HCT116 (cell line): ENCODE measurements around the gene C11orf91. TPM values are rescaled to one million over a fixed set of nuclear protein-coding genes. Genes with fewer than 3 reads are reported as not detected.

ENCODE experiments used
- ATAC-seq: fragments of 200-7000 bp; cut with Tn5 transposase; 2 replicates; pipeline ENCODE4 v1.9.1; 2020; ENCODE audit warnings: mild to moderate bottlenecking, moderate library complexity
- BruUV-seq: library from RNA; stranded (reverse); fragments of 400-500 nt; replicated peaks from 2 replicates; lab custom pipeline; 2021; lab: Mats Ljungman, UMichigan
- CTCF ChIA-PET: fragments of 300-600 bp; sonication (Branson Sonifier 250); formaldehyde crosslinking; loops from one replicate; lab custom pipeline; 2021; ENCODE audit warnings: antibody characterized with exemption; lab: Charles Lee
- POLR2A ChIA-PET: fragments of 300-600, 350-600 bp; sonication (Branson Sonifier 250); formaldehyde crosslinking; loops from one replicate; lab custom pipeline; 2021; ENCODE audit warnings: antibody characterized with exemption; lab: Charles Lee
- RAD21 ChIA-PET, 2 experiments: fragments of 300-600 bp; sonication (Branson Sonifier 250); formaldehyde crosslinking; loops; one replicate each; lab custom pipeline; 2023; ENCODE audit warnings: low total read pairs in 2 of 2; ENCODE audit not compliant: uncharacterized antibody in 2 of 2, unreplicated experiment in 2 of 2, low non-redundant PET in 1 of 2; lab: Charles Lee
- DNase-seq: peaks from one replicate; pipeline ENCODE4 v3.0.0-alpha.2; 2010; ENCODE audit warnings: low read depth, low spot score
- H2AFZ ChIP-seq: fragments of 200-600 bp; shearing (Covaris generic), sonication (generic); 2 replicates; pipeline ENCODE4 v1.6.1; 2017; ENCODE audit warnings: low read depth, mixed run types, mixed read lengths, antibody characterized with exemption, low read length; ENCODE audit not compliant: poor library complexity, severe bottlenecking
- H3K27ac ChIP-seq: 2 replicates; pipeline ENCODE4 v1.5.1; 2012; ENCODE audit warnings: low read depth, low read length
- H3K27me3 ChIP-seq: fragments of 200-600 bp; sonication (generic); 2 replicates; pipeline ENCODE4 v1.6.1; 2016; ENCODE audit warnings: mixed run types, low read length, mixed read lengths; ENCODE audit not compliant: insufficient read depth
- H3K36me3 ChIP-seq, 2 experiments: fragments of 200-500 bp in 1 of 2; fragments of 200-600 bp in 1 of 2; sonication (Bioruptor generic) in 1 of 2; sonication (generic) in 1 of 2; 2 replicates each; pipeline versions ENCODE4 v1.5.1 to v1.6.1; 2014 to 2016; ENCODE audit warnings: low read length in 2 of 2, inconsistent platforms in 1 of 2, mixed read lengths in 1 of 2, mixed run types in 1 of 2; ENCODE audit not compliant: insufficient read depth in 2 of 2, control insufficient read depth in 1 of 2
- H3K4me1 ChIP-seq, 2 experiments: fragments of 200-600 bp in 1 of 2; sonication (generic) in 1 of 2; 2 replicates each; pipeline versions ENCODE4 v1.5.1 to v1.6.1; 2012 to 2017; ENCODE audit warnings: low read length in 2 of 2, inconsistent platforms in 1 of 2, mild to moderate bottlenecking in 1 of 2, mixed read lengths in 1 of 2, mixed run types in 1 of 2, moderate library complexity in 1 of 2; ENCODE audit not compliant: insufficient read depth in 2 of 2, control insufficient read depth in 1 of 2
- H3K4me2 ChIP-seq: fragments of 200-600 bp; sonication (generic); 2 replicates; pipeline ENCODE4 v1.6.1; 2017; ENCODE audit warnings: mixed run types, low read length, mixed read lengths
- H3K4me3 ChIP-seq, 2 experiments: fragments of 200-600 bp in 1 of 2; sonication (generic) in 1 of 2; replicated peaks in 1 of 2; 2 replicates each; pipeline ENCODE4 v1.5.1; 2011 to 2016; ENCODE audit warnings: low read length in 2 of 2, control low read depth in 1 of 2, low read depth in 1 of 2, mild to moderate bottlenecking in 1 of 2, mixed read lengths in 1 of 2, mixed run types in 1 of 2
- H3K79me2 ChIP-seq: fragments of 200-600 bp; sonication (generic); 2 replicates; pipeline ENCODE4 v1.6.1; 2017; ENCODE audit warnings: mild to moderate bottlenecking, mixed run types, low read length, moderate library complexity, mixed read lengths; ENCODE audit not compliant: insufficient read depth
- H3K9ac ChIP-seq: fragments of 200-600 bp; sonication (generic); 2 replicates; pipeline ENCODE4 v1.6.1; 2016; ENCODE audit warnings: low read length, mixed read lengths
- H3K9me2 ChIP-seq: fragments of 200-600 bp; sonication (generic), shearing (Covaris generic); 2 replicates; pipeline ENCODE4 v1.6.1; 2017; ENCODE audit warnings: mixed run types, mild to moderate bottlenecking, moderate library complexity; ENCODE audit not compliant: insufficient read depth
- H3K9me3 ChIP-seq, 2 experiments: fragments of 200-500 bp in 1 of 2; fragments of 200-600 bp in 1 of 2; sonication (Bioruptor generic) in 1 of 2; sonication (generic) in 1 of 2; 2 replicates each; pipeline ENCODE4 v1.6.1; 2014 to 2017; ENCODE audit warnings: low read length in 2 of 2, mixed read lengths in 2 of 2, inconsistent platforms in 1 of 2, low read depth in 1 of 2, mild to moderate bottlenecking in 1 of 2, mixed run types in 1 of 2, moderate library complexity in 1 of 2; ENCODE audit not compliant: control insufficient read depth in 1 of 2, insufficient read depth in 1 of 2
- H4K20me1 ChIP-seq: fragments of 200-600 bp; sonication (generic), shearing (Covaris generic); 2 replicates; pipeline ENCODE4 v1.6.1; 2017; ENCODE audit warnings: mixed run types, mild to moderate bottlenecking, moderate library complexity; ENCODE audit not compliant: insufficient read depth
- ATF3 ChIP-seq: IDR thresholded peaks from 2 replicates; pipeline ENCODE4 v1.6.1; 2012
- FOSL1 ChIP-seq: IDR thresholded peaks from 2 replicates; pipeline ENCODE4 v1.6.1; 2012; ENCODE audit warnings: low read depth
- JUND ChIP-seq: IDR thresholded peaks from 2 replicates; pipeline ENCODE4 v1.6.1; 2012
- TCF7L2 ChIP-seq: IDR thresholded peaks from 2 replicates; pipeline ENCODE4 v1.7.0; 2011; ENCODE audit warnings: borderline replicate concordance, inconsistent platforms; ENCODE audit not compliant: insufficient read depth, insufficient read length; ENCODE audit errors: extremely low read depth
- ZFX ChIP-seq: fragments of 450-650 bp; IDR thresholded peaks from 2 replicates; pipeline ENCODE4 v1.6.1; 2017
- intact Hi-C: fragments of 100-400 bp; cut with micrococcal nuclease; formaldehyde crosslinking; loops from 2 replicates; pipeline ENCODE4 v1.10.0; 2022
- total RNA-seq: library from RNA; stranded (reverse); gene quantifications from one replicate; pipeline ENCODE4 v1.2.1, GENCODE V29; 2021; ENCODE audit not compliant: unreplicated experiment

Gene C11orf91
- total RNA-seq, 1 experiment from 2014 or later, result 0.54 TPM

DNA sequence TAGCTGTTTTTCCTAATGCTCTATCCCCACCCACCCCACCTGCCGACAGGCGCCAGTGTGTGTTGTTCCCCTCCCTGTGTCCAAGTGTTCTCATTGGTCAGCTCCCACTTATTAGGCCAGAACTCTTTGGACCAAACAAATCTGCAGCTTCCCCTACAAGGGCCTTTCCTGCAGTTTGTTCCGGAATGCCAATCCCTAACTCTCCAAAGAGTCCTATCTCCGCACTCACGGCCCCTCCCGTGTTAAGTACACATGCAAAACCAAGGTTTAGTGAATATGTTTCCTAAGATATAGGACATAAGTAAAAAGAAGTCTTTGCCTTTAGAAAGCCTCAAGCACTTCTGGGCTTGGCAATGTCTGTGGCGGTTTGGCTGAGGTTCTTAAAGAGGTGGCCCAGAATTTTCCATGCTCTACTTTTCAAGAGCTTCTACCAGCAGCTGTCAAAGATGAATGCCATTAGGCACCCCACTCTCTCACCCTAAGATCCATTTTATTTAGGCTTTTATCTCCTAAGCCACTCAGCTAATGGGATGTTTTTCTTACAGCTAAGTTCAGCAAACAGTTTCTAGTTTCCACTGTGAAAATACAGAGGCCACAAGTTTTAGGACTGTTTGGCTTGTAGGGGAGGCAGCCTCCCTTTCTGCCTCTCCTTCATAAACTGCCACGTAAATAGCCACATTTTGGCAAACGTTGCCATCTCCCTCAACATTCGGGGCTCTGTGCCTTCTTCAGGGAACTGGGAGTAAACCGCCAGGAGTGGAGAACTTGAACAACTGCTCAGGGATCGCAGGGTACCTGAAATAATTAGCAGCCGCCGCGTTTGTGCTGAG is 34.0 kb upstream of the C11orf91 start:
- H3K4me3 ChIP-seq, result peak overlapping the region; percentile 83 to 88
- TF ChIP-seq ZFX (no peak), FOSL1 (no peak)
- TF ChIP-seq, all 23 proteins: peak for 0
- no peak for DNase-seq
- H3K9ac ChIP-seq, result peak overlapping the region; percentile 94
- peaks cover 0 to 10% of the 10 kb centered on the region in 2 experiments; a peak in 1 of 4 replicates for H3K36me3 ChIP-seq
- no peaks in the 10 kb centered on the region for H4K20me1 ChIP-seq
- H3K27ac ChIP-seq, result peak overlapping the region; percentile 71
- H3K79me2 ChIP-seq, result peaks cover 63% of the 10 kb centered on the region
- no peaks in the 10 kb centered on the region for H3K27me3 ChIP-seq
- H3K4me1 ChIP-seq, result peaks cover 13 to 28% of the 10 kb centered on the region in 2 experiments
- ChIA-PET RAD21 (no interaction called here), POLR2A (interaction anchor here (1.4 kb wide), 1 partner anchor 11 kb away, joined by 3 read pairs; no protein-coding TSS in a partner anchor), CTCF (no interaction called here)
- no peaks in the 10 kb centered on the region for H3K9me3 ChIP-seq
- no peaks in the 10 kb centered on the region for H3K9me2 ChIP-seq
- no peak for ATAC-seq
- intact Hi-C loops, result loop anchor here (5.0 kb wide), 1 partner anchor 32 kb away; the partner anchor contains the start of gene C11orf91
- peak overlapping the region; percentile 79 for H3K4me2 ChIP-seq
- H2AFZ ChIP-seq, result no peak overlapping the region
- TSS peak; percentile 51 for BruUV-seq

GRCh38 chr11:33733980-33734379 is 33.4 kb upstream of the C11orf91 start:
- no TSS peak for BruUV-seq
- Histone ChIP-seq H3K4me1 (peaks cover 13 to 28% of the 10 kb centered on the region in 2 experiments), H2AFZ (no peak overlapping the region), H3K4me3 (no peak overlapping the region), H3K27ac (no peak overlapping the region), H3K4me2 (no peak overlapping the region; the same call in 1 of the 2 replicates), H3K36me3 (peaks cover 0 to 10% of the 10 kb centered on the region in 2 experiments; a peak in 1 of 4 replicates), H3K9me3 (no peaks in the 10 kb centered on the region), H3K9ac (no peak overlapping the region), H3K9me2 (no peaks in the 10 kb centered on the region), H3K27me3 (no peaks in the 10 kb centered on the region), H3K79me2 (peaks cover 69% of the 10 kb centered on the region), H4K20me1 (no peaks in the 10 kb centered on the region)
- CTCF ChIA-PET, result no interaction called here
- no peak for ATAC-seq
- no peak for TF ChIP-seq ZFX
- TF ChIP-seq JUND, result no peak
- TF ChIP-seq TCF7L2, result no peak
- TF ChIP-seq ATF3, result no peak
- POLR2A ChIA-PET, result interaction anchor here (1.4 kb wide), 1 partner anchor 10 kb away, joined by 3 read pairs; no protein-coding TSS in a partner anchor
- intact Hi-C loops, result no loop called here
- RAD21 ChIA-PET, result no interaction called here
- no peak for DNase-seq
